Memory B cell (primary cell): ENCODE measurements around the gene RELN.
"Not testable (repeated sequence)": the region's sequence is repeated elsewhere in the genome, so short reads cannot be mapped to it uniquely, and the experiment has no call there.

Experiments
- ATAC-seq: fragments of 150-1000 bp; cut with Tn5 transposase; 2 replicates; pipeline ENCODE4 v1.10.0; 2021; ENCODE audit warnings: low read depth, mild to moderate bottlenecking, moderate library complexity
- DNase-seq, 2 donors: peaks; one replicate each; pipeline ENCODE4 v3.0.0; 2022; ENCODE audit warnings: low spot score in 2 of 2
- H3K27ac Mint-ChIP-seq: one replicate; pipeline ENCODE4 v1.8.0; 2022; ENCODE audit warnings: mild to moderate bottlenecking, moderate library complexity, mixed read lengths
- H3K27me3 Mint-ChIP-seq: one replicate; pipeline ENCODE4 v1.8.0; 2022; ENCODE audit warnings: mixed read lengths
- H3K36me3 Mint-ChIP-seq: one replicate; pipeline ENCODE4 v1.8.0; 2022; ENCODE audit warnings: mild to moderate bottlenecking, mixed read lengths
- H3K4me1 Mint-ChIP-seq: one replicate; pipeline ENCODE4 v1.8.0; 2022; ENCODE audit warnings: mixed read lengths
- H3K4me3 Mint-ChIP-seq: one replicate; pipeline ENCODE4 v1.8.0; 2022; ENCODE audit warnings: mild to moderate bottlenecking, moderate library complexity, mixed read lengths
- H3K9me3 Mint-ChIP-seq: one replicate; pipeline ENCODE4 v1.8.0; 2022; ENCODE audit warnings: mixed read lengths

RELN gene

GRCh38 chr7:103803631-103804030 lies 185.8 kb downstream of the RELN start:
- no peak for DNase-seq
- H3K9me3 Mint-ChIP-seq = no peaks in the 10 kb centered on the region
- H3K36me3 Mint-ChIP-seq = no peaks in the 10 kb centered on the region
- no peaks in the 10 kb centered on the region for H3K27me3 Mint-ChIP-seq
- no peak overlapping the region for H3K4me3 Mint-ChIP-seq
- H3K27ac Mint-ChIP-seq = no peak overlapping the region
- no peaks in the 10 kb centered on the region for H3K4me1 Mint-ChIP-seq
- ATAC-seq = no peak

DNA sequence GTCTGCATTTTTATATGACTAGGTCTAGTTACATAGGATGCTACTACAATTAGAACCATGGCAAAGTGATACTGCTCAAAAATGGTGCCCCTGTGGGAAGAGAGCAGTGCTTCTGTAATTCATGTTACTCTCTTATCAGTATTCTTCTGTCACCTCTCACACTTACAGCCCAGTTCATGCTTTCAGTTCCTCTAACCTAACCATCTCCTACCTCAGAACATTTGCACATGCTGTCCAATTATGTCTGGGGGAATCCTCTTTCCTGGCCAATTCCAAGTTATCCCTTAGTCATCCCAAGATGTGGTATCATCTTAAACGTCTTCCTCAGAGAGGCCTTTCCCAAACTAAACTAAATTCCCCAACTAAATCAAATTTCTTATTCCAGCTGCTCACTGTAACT lies 190.2 kb downstream of the RELN start:
- H3K36me3 Mint-ChIP-seq = no peaks in the 10 kb centered on the region
- no peak overlapping the region for H3K4me3 Mint-ChIP-seq
- DNase-seq (no peak), ATAC-seq (no peak)
- H3K27me3 Mint-ChIP-seq = no peaks in the 10 kb centered on the region
- H3K27ac Mint-ChIP-seq = no peak overlapping the region
- H3K4me1 Mint-ChIP-seq = no peaks in the 10 kb centered on the region
- H3K9me3 Mint-ChIP-seq = no peaks in the 10 kb centered on the region

DNA sequence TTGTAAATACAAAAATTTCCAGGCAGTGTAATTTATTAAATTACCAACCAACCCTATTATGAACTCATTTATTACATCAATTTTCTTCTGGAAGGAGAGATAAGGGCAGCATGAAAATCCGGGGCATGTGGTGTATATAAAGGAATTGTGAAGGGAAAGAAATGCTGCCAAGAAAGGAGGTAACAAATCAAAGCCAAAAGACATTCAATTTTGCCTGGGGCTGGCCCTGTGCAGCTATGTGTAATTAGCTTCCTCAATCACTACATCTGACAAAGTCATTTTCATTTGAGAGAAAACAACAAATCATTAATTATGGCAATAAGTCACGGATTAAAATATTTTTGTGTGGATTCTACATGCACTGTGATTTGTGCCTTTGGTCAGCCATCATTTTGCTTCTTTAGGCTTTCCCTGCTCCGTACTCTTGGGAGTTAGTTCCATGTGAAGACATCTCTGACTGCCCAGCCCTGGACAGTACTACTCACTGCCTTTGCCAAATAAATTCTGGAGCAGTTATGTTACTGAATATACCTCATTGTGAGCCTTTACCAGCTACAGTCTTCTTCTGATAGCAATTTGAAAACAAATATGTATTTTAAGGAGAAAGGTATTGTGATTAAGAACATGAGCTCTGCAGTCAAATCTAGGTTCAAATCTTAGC lies 191.7 kb downstream of the RELN start:
- Mint-ChIP-seq H3K9me3 (no peaks in the 10 kb centered on the region), H3K4me3 (no peak overlapping the region), H3K36me3 (no peaks in the 10 kb centered on the region), H3K27me3 (no peaks in the 10 kb centered on the region), H3K4me1 (no peaks in the 10 kb centered on the region), H3K27ac (no peak overlapping the region)
- ATAC-seq (no peak), DNase-seq (no peak)

- no peaks in the 10 kb centered on the region for H3K36me3 Mint-ChIP-seq
- H3K27ac Mint-ChIP-seq = no peak overlapping the region
- H3K4me3 Mint-ChIP-seq = no peak overlapping the region
- DNase-seq (no peak), ATAC-seq (no peak)
- H3K4me1 Mint-ChIP-seq = no peaks in the 10 kb centered on the region
- H3K9me3 Mint-ChIP-seq = no peaks in the 10 kb centered on the region
- no peaks in the 10 kb centered on the region for H3K27me3 Mint-ChIP-seq
Observed at GRCh38 chr7:103796327-103796962, 193.0 kb downstream of the RELN start.

- ATAC-seq (no peak), DNase-seq (no peak)
- Mint-ChIP-seq H3K27ac (no peak overlapping the region), H3K27me3 (no peaks in the 10 kb centered on the region), H3K9me3 (no peaks in the 10 kb centered on the region), H3K4me3 (no peak overlapping the region), H3K36me3 (no peaks in the 10 kb centered on the region), H3K4me1 (no peaks in the 10 kb centered on the region)
Observed at GRCh38 chr7:103795787-103796186, 193.7 kb downstream of the RELN start.

DNA sequence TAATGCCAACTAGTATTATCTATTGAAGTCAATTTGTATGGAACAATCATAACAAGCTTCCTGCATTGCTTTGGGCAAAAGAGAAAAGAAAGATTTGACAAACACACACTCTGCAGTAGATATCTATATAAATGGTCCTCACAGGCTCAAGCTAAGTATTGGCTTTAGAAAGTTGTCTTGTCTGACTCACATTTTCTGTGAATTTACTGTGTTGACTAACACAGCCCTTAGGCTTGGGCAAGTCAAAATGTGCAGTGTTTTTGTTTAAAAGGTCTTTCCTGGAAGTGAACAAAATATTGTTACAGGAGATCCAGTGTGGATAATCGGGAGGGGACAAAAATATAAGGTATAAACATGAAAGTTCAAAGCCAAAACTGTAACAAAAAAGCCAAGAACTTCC lies 194.4 kb downstream of the RELN start:
- no peak overlapping the region for H3K4me3 Mint-ChIP-seq
- H3K27me3 Mint-ChIP-seq = no peaks in the 10 kb centered on the region
- H3K9me3 Mint-ChIP-seq = no peaks in the 10 kb centered on the region
- H3K27ac Mint-ChIP-seq = no peak overlapping the region
- no peaks in the 10 kb centered on the region for H3K36me3 Mint-ChIP-seq
- DNase-seq (no peak), ATAC-seq (no peak)
- H3K4me1 Mint-ChIP-seq = no peaks in the 10 kb centered on the region

GRCh38 chr7:103794424-103794823 lies 195.0 kb downstream of the RELN start:
- Mint-ChIP-seq H3K4me1 (no peaks in the 10 kb centered on the region), H3K27ac (no peak overlapping the region), H3K36me3 (no peaks in the 10 kb centered on the region), H3K27me3 (no peaks in the 10 kb centered on the region), H3K9me3 (no peaks in the 10 kb centered on the region), H3K4me3 (no peak overlapping the region)
- DNase-seq (no peak), ATAC-seq (no peak)

DNA sequence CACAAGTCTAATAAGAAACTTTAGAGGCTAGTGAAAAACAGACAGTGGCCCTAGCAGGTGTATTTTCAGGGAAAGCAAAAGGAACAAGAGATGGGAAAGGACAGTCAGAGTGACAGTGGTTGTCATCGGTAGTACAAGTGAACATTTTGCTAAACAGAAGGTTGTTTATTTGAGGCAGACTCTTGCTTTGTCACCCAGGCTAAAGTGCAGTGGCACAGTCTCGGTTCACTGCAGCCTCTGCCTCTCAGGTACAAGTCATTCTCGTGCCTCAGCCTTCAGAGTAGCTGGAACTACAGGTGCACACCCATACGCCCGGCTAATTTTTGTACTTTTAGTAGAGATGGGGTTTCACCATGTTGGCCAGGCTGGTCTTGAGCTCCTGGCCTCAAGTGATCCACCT lies 195.8 kb downstream of the RELN start:
- Mint-ChIP-seq H3K4me1 (no peaks in the 10 kb centered on the region), H3K9me3 (no peaks in the 10 kb centered on the region), H3K27ac (no peak overlapping the region), H3K27me3 (no peaks in the 10 kb centered on the region), H3K4me3 (no peak overlapping the region), H3K36me3 (no peaks in the 10 kb centered on the region)
- ATAC-seq (no peak), DNase-seq (no peak)

GRCh38 chr7:103791894-103792293 lies 197.6 kb downstream of the RELN start:
- Mint-ChIP-seq H3K27me3 (peaks cover 1% of the 10 kb centered on the region), H3K4me1 (no peaks in the 10 kb centered on the region), H3K27ac (no peak overlapping the region), H3K36me3 (no peaks in the 10 kb centered on the region), H3K4me3 (no peak overlapping the region), H3K9me3 (no peaks in the 10 kb centered on the region)
- ATAC-seq (no peak), DNase-seq (no peak)

DNA sequence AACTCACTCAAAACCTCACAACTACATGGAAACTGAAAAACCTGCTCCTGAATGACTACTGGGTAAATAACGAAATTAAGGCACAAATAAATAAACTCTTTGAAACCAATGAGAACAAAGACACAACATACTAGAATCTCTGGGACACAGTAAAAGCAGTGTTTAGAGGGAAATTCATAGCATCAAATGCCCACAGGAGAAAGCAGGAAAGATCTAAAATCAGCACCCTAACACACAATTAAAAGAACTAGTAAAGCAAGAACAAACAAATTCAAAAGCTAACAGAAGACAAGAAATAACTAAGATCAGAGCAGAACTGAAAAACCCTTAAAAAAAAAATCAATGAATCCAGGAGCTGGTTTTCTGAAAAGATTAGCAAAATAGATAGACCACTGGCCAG lies 202.4 kb downstream of the RELN start:
- not testable (repeated sequence) for H3K4me3 Mint-ChIP-seq, H3K36me3 Mint-ChIP-seq, DNase-seq, H3K9me3 Mint-ChIP-seq, H3K27ac Mint-ChIP-seq, ATAC-seq, H3K27me3 Mint-ChIP-seq, H3K4me1 Mint-ChIP-seq

DNA sequence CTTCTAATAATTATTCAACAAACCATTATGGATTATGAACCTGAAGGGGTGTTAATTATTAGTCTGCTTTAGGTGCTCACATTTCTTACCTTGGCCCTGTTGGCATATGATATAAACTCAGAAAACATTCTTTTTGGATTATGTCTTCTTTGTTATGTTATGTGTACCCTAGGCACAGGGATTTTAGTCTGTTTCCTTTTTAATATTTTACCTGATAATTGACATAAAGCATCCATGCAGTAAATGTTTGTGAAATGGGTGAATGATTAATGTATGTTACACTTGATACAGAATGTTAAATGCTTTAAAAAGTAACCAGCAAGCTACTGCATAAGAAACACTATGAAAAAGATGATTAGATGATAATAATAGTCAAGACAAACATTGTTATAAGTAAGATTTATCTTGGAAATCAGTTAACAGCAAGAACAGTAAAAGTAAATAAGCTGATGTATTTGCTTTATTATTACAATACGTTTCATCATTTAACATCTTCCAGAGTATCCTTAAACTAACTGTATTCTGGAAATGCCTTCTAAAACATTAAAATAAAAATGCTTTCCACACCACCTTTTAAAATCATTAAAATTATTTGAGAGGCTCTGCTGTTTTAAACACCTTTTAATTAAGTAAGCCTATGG lies 204.7 kb downstream of the RELN start:
- DNase-seq = no peak
- Mint-ChIP-seq H3K9me3 (peaks cover 5% of the 10 kb centered on the region), H3K36me3 (no peaks in the 10 kb centered on the region), H3K4me1 (no peaks in the 10 kb centered on the region), H3K27me3 (peaks cover 4% of the 10 kb centered on the region), H3K27ac (no peak overlapping the region), H3K4me3 (no peak overlapping the region)
- ATAC-seq = no peak

DNA sequence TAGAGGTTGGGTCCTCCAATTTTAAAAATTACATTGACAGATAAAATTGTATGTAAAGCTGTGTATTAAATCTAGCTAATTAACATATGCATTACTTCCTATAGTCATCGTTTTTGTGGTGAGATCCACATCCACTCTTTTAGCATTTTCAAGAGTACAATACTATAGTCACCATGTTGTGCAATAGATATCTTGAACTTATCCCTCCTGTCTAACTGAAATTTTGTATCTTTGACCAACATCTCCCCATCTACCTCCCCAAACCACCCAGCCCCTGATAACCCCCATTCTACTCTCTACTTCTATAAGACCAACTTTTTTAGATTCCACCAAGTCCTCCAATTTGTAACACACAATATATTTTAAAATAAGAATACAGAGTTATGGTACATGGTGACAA lies 208.0 kb downstream of the RELN start:
- Mint-ChIP-seq H3K27ac (no peak overlapping the region), H3K4me3 (no peak overlapping the region), H3K4me1 (no peaks in the 10 kb centered on the region), H3K9me3 (peaks cover 5% of the 10 kb centered on the region), H3K36me3 (no peaks in the 10 kb centered on the region), H3K27me3 (peaks cover 4% of the 10 kb centered on the region)
- ATAC-seq (no peak), DNase-seq (no peak)

DNA sequence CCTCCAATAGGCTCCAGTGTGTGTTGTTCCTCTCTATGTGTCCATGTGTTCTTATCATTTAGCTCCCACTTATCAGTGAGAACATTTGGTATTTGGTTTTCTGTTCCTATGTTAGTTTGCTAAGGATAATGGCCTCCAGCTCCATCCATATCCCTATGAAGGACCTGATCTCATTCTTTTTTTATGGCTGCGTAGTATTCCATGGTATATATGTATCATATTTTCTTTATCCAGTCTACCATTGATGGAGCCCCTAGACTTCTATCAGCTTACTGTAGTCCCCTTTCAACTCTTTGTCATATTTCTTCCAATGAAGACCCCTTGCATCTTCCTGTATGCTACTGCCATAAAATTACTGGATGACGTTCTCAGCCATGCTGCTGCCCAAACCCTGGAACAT lies 208.9 kb downstream of the RELN start:
- not testable (repeated sequence) for DNase-seq, H3K27me3 Mint-ChIP-seq, H3K9me3 Mint-ChIP-seq, H3K36me3 Mint-ChIP-seq, H3K4me3 Mint-ChIP-seq, ATAC-seq, H3K27ac Mint-ChIP-seq, H3K4me1 Mint-ChIP-seq

GRCh38 chr7:103777440-103777839 lies 212.0 kb downstream of the RELN start:
- H3K27ac Mint-ChIP-seq = no peak overlapping the region
- ATAC-seq = no peak
- no peak overlapping the region for H3K4me3 Mint-ChIP-seq
- no peak for DNase-seq
- no peaks in the 10 kb centered on the region for H3K4me1 Mint-ChIP-seq
- H3K36me3 Mint-ChIP-seq = no peaks in the 10 kb centered on the region
- peaks cover 5% of the 10 kb centered on the region for H3K9me3 Mint-ChIP-seq
- peaks cover 8% of the 10 kb centered on the region for H3K27me3 Mint-ChIP-seq

GRCh38 chr7:103773726-103774125 lies 215.7 kb downstream of the RELN start:
- H3K4me3 Mint-ChIP-seq = no peak overlapping the region
- no peaks in the 10 kb centered on the region for H3K9me3 Mint-ChIP-seq
- peaks cover 5% of the 10 kb centered on the region for H3K27me3 Mint-ChIP-seq
- no peak for ATAC-seq
- H3K27ac Mint-ChIP-seq = no peak overlapping the region
- no peak for DNase-seq
- H3K36me3 Mint-ChIP-seq = no peaks in the 10 kb centered on the region
- H3K4me1 Mint-ChIP-seq = no peaks in the 10 kb centered on the region
